ENCODE results near the gene ODAD4. TPM values are rescaled to one million over a fixed set of nuclear protein-coding genes. Genes with fewer than 3 reads are reported as not detected.

The ODAD4 gene
- total RNA-seq, 1 experiment from 2014 or later: 0.98 TPM

- CTCF ChIA-PET: no interaction called here
- RAD21 ChIA-PET (ENCODE audit: low non-redundant PET in 1 of 2, low total read pairs in 2 of 2, uncharacterized antibody in 2 of 2, unreplicated experiment in 2 of 2): no interaction called here
Observed at GRCh38 chr17:41939693-41940090, 9.3 kb downstream of the ODAD4 start.

GRCh38 chr17:41941168-41941567 is 10.8 kb downstream of the ODAD4 start:
- ATAC-seq (no peak), DNase-seq (ENCODE audit: low read depth, low spot score) (no peak)
- Histone ChIP-seq H3K4me2 (ENCODE audit: low read length) (no peak overlapping the region), H4K20me1 (ENCODE audit: insufficient read depth) (no peaks in the 10 kb centered on the region), H3K27ac (ENCODE audit: low read depth, low read length) (no peak overlapping the region), H3K9ac (ENCODE audit: low read length) (no peak overlapping the region), H3K27me3 (ENCODE audit: insufficient read depth, low read length) (no peaks in the 10 kb centered on the region), H2AFZ (ENCODE audit: low read depth, low read length, poor library complexity, severe bottlenecking) (no peak overlapping the region), H3K79me2 (ENCODE audit: insufficient read depth, low read length) (no peaks in the 10 kb centered on the region), H3K4me1 (ENCODE audit: control insufficient read depth in 1 of 2, insufficient read depth in 2 of 2, low read length in 2 of 2) (peaks cover 5 to 18% of the 10 kb centered on the region in 2 experiments; a peak in 3 of 4 replicates), H3K9me3 (ENCODE audit: control insufficient read depth in 1 of 2, insufficient read depth in 1 of 2, low read depth in 1 of 2, low read length in 2 of 2) (no peaks in the 10 kb centered on the region), H3K4me3 (replicated peaks in 1 of 2; ENCODE audit: low read depth in 1 of 2, low read length in 2 of 2) (no peak overlapping the region), H3K9me2 (ENCODE audit: insufficient read depth) (no peaks in the 10 kb centered on the region), H3K36me3 (ENCODE audit: control insufficient read depth in 1 of 2, insufficient read depth in 2 of 2, low read length in 2 of 2) (no peaks in the 10 kb centered on the region)
- ChIA-PET CTCF (no interaction called here), POLR2A (no interaction called here), RAD21 (ENCODE audit: low non-redundant PET in 1 of 2, low total read pairs in 2 of 2, uncharacterized antibody in 2 of 2, unreplicated experiment in 2 of 2) (no interaction called here)
- intact Hi-C loops (cut with micrococcal nuclease): no loop called here
- TF ChIP-seq POLR2AphosphoS5 (IDR thresholded peaks at IDR 0.05; ENCODE audit: low read depth, low read length) (no peak), CEBPB (IDR thresholded peaks at IDR 0.05; ENCODE audit: low read depth) (no peak), REST (IDR thresholded peaks at IDR 0.05; ENCODE audit: low read depth) (no peak), FOSL1 (IDR thresholded peaks at IDR 0.05; ENCODE audit: low read depth) (no peak), POLR2A (IDR thresholded peaks at IDR 0.05; ENCODE audit: borderline replicate concordance, extremely low read depth, insufficient read depth, insufficient read length) (no peak), EGR1 (IDR thresholded peaks at IDR 0.05; ENCODE audit: low read depth) (no peak), ELF1 (IDR thresholded peaks at IDR 0.05; ENCODE audit: borderline replicate concordance, low read depth) (no peak), SP1 (IDR thresholded peaks at IDR 0.05; ENCODE audit: low read depth) (no peak), EZH2 (IDR thresholded peaks at IDR 0.05) (no peak), CBX3 (IDR thresholded peaks at IDR 0.05; ENCODE audit: low read depth) (no peak), SRF (IDR thresholded peaks at IDR 0.05; ENCODE audit: low read depth) (no peak), MAX (IDR thresholded peaks at IDR 0.05) (no peak), JUND (IDR thresholded peaks at IDR 0.05) (no peak), SIN3A (IDR thresholded peaks at IDR 0.05; ENCODE audit: low read depth) (no peak), YY1 (IDR thresholded peaks at IDR 0.05; ENCODE audit: extremely low read depth, insufficient replicate concordance, low read depth, low read length) (no peak), CTCF (IDR thresholded peaks at IDR 0.05 in 2 of 3, conservative IDR thresholded peaks at IDR 0.05 in 1 of 3; ENCODE audit: borderline replicate concordance in 1 of 3, insufficient read depth in 1 of 3, low read depth in 2 of 3, low read length in 2 of 3) (no peak)
- BruUV-seq (replicated peaks): no TSS peak

More at GRCh38 chr17:41939693-41940090, 9.3 kb downstream of the ODAD4 start:
- no peak overlapping the region for H3K4me3 ChIP-seq (replicated peaks in 1 of 2; ENCODE audit: low read depth in 1 of 2, low read length in 2 of 2)
- ATAC-seq (no peak), DNase-seq (ENCODE audit: low read depth, low spot score) (no peak)
- H4K20me1 ChIP-seq (ENCODE audit: insufficient read depth): no peaks in the 10 kb centered on the region
- H3K4me1 ChIP-seq (ENCODE audit: control insufficient read depth in 1 of 2, insufficient read depth in 2 of 2, low read length in 2 of 2): peaks cover 5 to 18% of the 10 kb centered on the region in 2 experiments; a peak in 3 of 4 replicates
- H3K9me2 ChIP-seq (ENCODE audit: insufficient read depth): no peaks in the 10 kb centered on the region
- H3K27me3 ChIP-seq (ENCODE audit: insufficient read depth, low read length): no peaks in the 10 kb centered on the region
- H3K4me2 ChIP-seq (ENCODE audit: low read length): no peak overlapping the region
- no peaks in the 10 kb centered on the region for H3K9me3 ChIP-seq (ENCODE audit: control insufficient read depth in 1 of 2, insufficient read depth in 1 of 2, low read depth in 1 of 2, low read length in 2 of 2)
- H3K27ac ChIP-seq (ENCODE audit: low read depth, low read length): no peak overlapping the region
- intact Hi-C loops (cut with micrococcal nuclease): no loop called here
- no peaks in the 10 kb centered on the region for H3K36me3 ChIP-seq (ENCODE audit: control insufficient read depth in 1 of 2, insufficient read depth in 2 of 2, low read length in 2 of 2)
- TF ChIP-seq FOSL1 (IDR thresholded peaks at IDR 0.05; ENCODE audit: low read depth) (no peak), ELF1 (IDR thresholded peaks at IDR 0.05; ENCODE audit: borderline replicate concordance, low read depth) (no peak), ZFX (IDR thresholded peaks at IDR 0.05) (no peak), YY1 (IDR thresholded peaks at IDR 0.05; ENCODE audit: extremely low read depth, insufficient replicate concordance, low read depth, low read length) (no peak), TCF7L2 (IDR thresholded peaks at IDR 0.05; ENCODE audit: borderline replicate concordance, extremely low read depth, insufficient read depth, insufficient read length) (no peak)
- H2AFZ ChIP-seq (ENCODE audit: low read depth, low read length, poor library complexity, severe bottlenecking): no peak overlapping the region
- H3K79me2 ChIP-seq (ENCODE audit: insufficient read depth, low read length): no peaks in the 10 kb centered on the region
- no peak overlapping the region for H3K9ac ChIP-seq (ENCODE audit: low read length)
- POLR2A ChIA-PET: no interaction called here
- no TSS peak for BruUV-seq (replicated peaks)
